ENCODE data around the gene VPS13C.

- TF ChIP-seq, protein P1, sequence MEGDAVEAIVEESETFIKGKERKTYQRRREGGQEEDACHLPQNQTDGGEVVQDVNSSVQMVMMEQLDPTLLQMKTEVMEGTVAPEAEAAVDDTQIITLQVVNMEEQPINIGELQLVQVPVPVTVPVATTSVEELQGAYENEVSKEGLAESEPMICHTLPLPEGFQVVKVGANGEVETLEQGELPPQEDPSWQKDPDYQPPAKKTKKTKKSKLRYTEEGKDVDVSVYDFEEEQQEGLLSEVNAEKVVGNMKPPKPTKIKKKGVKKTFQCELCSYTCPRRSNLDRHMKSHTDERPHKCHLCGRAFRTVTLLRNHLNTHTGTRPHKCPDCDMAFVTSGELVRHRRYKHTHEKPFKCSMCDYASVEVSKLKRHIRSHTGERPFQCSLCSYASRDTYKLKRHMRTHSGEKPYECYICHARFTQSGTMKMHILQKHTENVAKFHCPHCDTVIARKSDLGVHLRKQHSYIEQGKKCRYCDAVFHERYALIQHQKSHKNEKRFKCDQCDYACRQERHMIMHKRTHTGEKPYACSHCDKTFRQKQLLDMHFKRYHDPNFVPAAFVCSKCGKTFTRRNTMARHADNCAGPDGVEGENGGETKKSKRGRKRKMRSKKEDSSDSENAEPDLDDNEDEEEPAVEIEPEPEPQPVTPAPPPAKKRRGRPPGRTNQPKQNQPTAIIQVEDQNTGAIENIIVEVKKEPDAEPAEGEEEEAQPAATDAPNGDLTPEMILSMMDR (IDR thresholded peaks at IDR 0.05) = no peak
- no peak for TF ChIP-seq POLR2A (IDR thresholded peaks at IDR 0.05)
Observed at GRCh38 chr15:62058327-62059028, 1.8 kb downstream of the VPS13C start.
